ENCODE results near the gene SGCA. TPM values are rescaled to one million over a fixed set of nuclear protein-coding genes. Genes with fewer than 3 reads are reported as not detected.

Gene SGCA
- total RNA-seq, 1 donor from 2014 or later: not detected

GRCh38 chr17:50192144-50192617, 26.4 kb downstream of the SGCA start:
- Mint-ChIP-seq H3K9me3 (no peaks in the 10 kb centered on the region), H3K36me3 (ENCODE audit: low read depth) (no peaks in the 10 kb centered on the region), H3K4me1 (no peaks in the 10 kb centered on the region), H3K27ac (ENCODE audit: unreplicated experiment) (no peak overlapping the region), H3K27me3 (ENCODE audit: low read depth) (no peaks in the 10 kb centered on the region), H3K4me3 (no peak overlapping the region)
- DNase-seq (ENCODE audit: low read depth, low spot score): no peak
- no peak for TF ChIP-seq CTCF (conservative IDR thresholded peaks at IDR 0.05)

GRCh38 chr17:50192618-50193291, 26.9 kb downstream of the SGCA start:
- Mint-ChIP-seq H3K4me3 (no peak overlapping the region), H3K4me1 (no peaks in the 10 kb centered on the region), H3K36me3 (ENCODE audit: low read depth) (no peaks in the 10 kb centered on the region), H3K27ac (ENCODE audit: unreplicated experiment) (no peak overlapping the region), H3K9me3 (no peaks in the 10 kb centered on the region), H3K27me3 (ENCODE audit: low read depth) (peaks cover 5% of the 10 kb centered on the region)
- no peak for DNase-seq (ENCODE audit: low read depth, low spot score)
- no peak for TF ChIP-seq CTCF (conservative IDR thresholded peaks at IDR 0.05)

- H3K27ac Mint-ChIP-seq (ENCODE audit: unreplicated experiment): no peak overlapping the region
- H3K27me3 Mint-ChIP-seq (ENCODE audit: low read depth): peaks cover 15% of the 10 kb centered on the region
- DNase-seq (ENCODE audit: low read depth, low spot score): no peak
- no peak for TF ChIP-seq CTCF (conservative IDR thresholded peaks at IDR 0.05)
- no peaks in the 10 kb centered on the region for H3K9me3 Mint-ChIP-seq
- peaks cover 10% of the 10 kb centered on the region for H3K4me1 Mint-ChIP-seq
- no peaks in the 10 kb centered on the region for H3K36me3 Mint-ChIP-seq (ENCODE audit: low read depth)
- no peak overlapping the region for H3K4me3 Mint-ChIP-seq
Measured at GRCh38 chr17:50194140-50194933, 28.5 kb downstream of the SGCA start.

- H3K4me1 Mint-ChIP-seq: peaks cover 14% of the 10 kb centered on the region
- no peaks in the 10 kb centered on the region for H3K36me3 Mint-ChIP-seq (ENCODE audit: low read depth)
- no peak for DNase-seq (ENCODE audit: low read depth, low spot score)
- no peak for TF ChIP-seq CTCF (conservative IDR thresholded peaks at IDR 0.05)
- no peaks in the 10 kb centered on the region for H3K9me3 Mint-ChIP-seq
- H3K27ac Mint-ChIP-seq (ENCODE audit: unreplicated experiment): peak overlapping the region; percentile 57
- peaks cover 20% of the 10 kb centered on the region for H3K27me3 Mint-ChIP-seq (ENCODE audit: low read depth)
- no peak overlapping the region for H3K4me3 Mint-ChIP-seq
Measured at GRCh38 chr17:50194934-50195865, 29.4 kb downstream of the SGCA start.

- TF ChIP-seq CTCF (conservative IDR thresholded peaks at IDR 0.05): no peak
- H3K9me3 Mint-ChIP-seq: no peaks in the 10 kb centered on the region
- H3K27me3 Mint-ChIP-seq (ENCODE audit: low read depth): peaks cover 28% of the 10 kb centered on the region
- H3K27ac Mint-ChIP-seq (ENCODE audit: unreplicated experiment): no peak overlapping the region
- peaks cover 19% of the 10 kb centered on the region for H3K4me1 Mint-ChIP-seq
- no peaks in the 10 kb centered on the region for H3K36me3 Mint-ChIP-seq (ENCODE audit: low read depth)
- H3K4me3 Mint-ChIP-seq: no peak overlapping the region
- DNase-seq (ENCODE audit: low read depth, low spot score): no peak
Measured at GRCh38 chr17:50196036-50196435, 30.2 kb downstream of the SGCA start.
